GM10248 (cell line): ENCODE measurements around the gene FSTL4.

ENCODE experiments used
- CTCF ChIA-PET: fragments of 300-600 bp; sonication (Branson Sonifier 250); formaldehyde crosslinking; extraction: SDS; loops from one replicate; lab custom pipeline; 2021; ENCODE audit warnings: antibody characterized with exemption; lab: Yijun Ruan, JAX
- POLR2A ChIA-PET: fragments of 350-650 bp; sonication (Branson Sonifier 250); formaldehyde crosslinking; extraction: SDS; loops from one replicate; lab custom pipeline; 2020; ENCODE audit warnings: antibody characterized with exemption; lab: Yijun Ruan, JAX
- DNase-seq: peaks from one replicate; pipeline ENCODE4 v3.0.0; 2012; ENCODE audit errors: extremely low spot score
- CTCF ChIP-seq: IDR thresholded peaks from 2 replicates; pipeline ENCODE4 v1.5.1; 2012; ENCODE audit warnings: mild to moderate bottlenecking, low read depth; ENCODE audit errors: extremely low read depth, missing control alignments, control extremely low read depth

The FSTL4 gene

GRCh38 chr5:133367071-133367786 is 245.1 kb downstream of the FSTL4 start:
- ChIA-PET POLR2A (no interaction called here), CTCF (interaction anchor here (1.4 to 1.6 kb wide), 3 partner anchors 10 to 94 kb away, joined by 4 to 5 read pairs (median 4); no protein-coding TSS in a partner anchor)
- TF ChIP-seq CTCF, result no peak
- DNase-seq, result no peak

GRCh38 chr5:133366438-133366837 is 245.9 kb downstream of the FSTL4 start:
- no peak for TF ChIP-seq CTCF
- ChIA-PET CTCF (interaction anchor here (1.6 kb wide), 1 partner anchor 94 kb away, joined by 5 read pairs; no protein-coding TSS in a partner anchor), POLR2A (no interaction called here)
- DNase-seq, result no peak

GRCh38 chr5:133365738-133366137 is 246.6 kb downstream of the FSTL4 start:
- no peak for TF ChIP-seq CTCF
- no peak for DNase-seq
- ChIA-PET POLR2A (no interaction called here), CTCF (no interaction called here)

GRCh38 chr5:133364936-133365707 is 247.2 kb downstream of the FSTL4 start:
- DNase-seq, result no peak
- no peak for TF ChIP-seq CTCF
- CTCF ChIA-PET, result no interaction called here
- POLR2A ChIA-PET, result no interaction called here

- CTCF ChIA-PET, result interaction anchor here (1.0 kb wide), 1 partner anchor 33 kb away, joined by 4 read pairs; no protein-coding TSS in a partner anchor
- TF ChIP-seq CTCF, result no peak
- POLR2A ChIA-PET, result no interaction called here
- no peak for DNase-seq
Measured at GRCh38 chr5:133363807-133364587, 248.3 kb downstream of the FSTL4 start.

GRCh38 chr5:133362438-133362837 is 249.9 kb downstream of the FSTL4 start:
- ChIA-PET CTCF (no interaction called here), POLR2A (no interaction called here)
- DNase-seq, result no peak
- no peak for TF ChIP-seq CTCF
